ENCODE measurements around the gene FAM168A.

Gene FAM168A

DNA sequence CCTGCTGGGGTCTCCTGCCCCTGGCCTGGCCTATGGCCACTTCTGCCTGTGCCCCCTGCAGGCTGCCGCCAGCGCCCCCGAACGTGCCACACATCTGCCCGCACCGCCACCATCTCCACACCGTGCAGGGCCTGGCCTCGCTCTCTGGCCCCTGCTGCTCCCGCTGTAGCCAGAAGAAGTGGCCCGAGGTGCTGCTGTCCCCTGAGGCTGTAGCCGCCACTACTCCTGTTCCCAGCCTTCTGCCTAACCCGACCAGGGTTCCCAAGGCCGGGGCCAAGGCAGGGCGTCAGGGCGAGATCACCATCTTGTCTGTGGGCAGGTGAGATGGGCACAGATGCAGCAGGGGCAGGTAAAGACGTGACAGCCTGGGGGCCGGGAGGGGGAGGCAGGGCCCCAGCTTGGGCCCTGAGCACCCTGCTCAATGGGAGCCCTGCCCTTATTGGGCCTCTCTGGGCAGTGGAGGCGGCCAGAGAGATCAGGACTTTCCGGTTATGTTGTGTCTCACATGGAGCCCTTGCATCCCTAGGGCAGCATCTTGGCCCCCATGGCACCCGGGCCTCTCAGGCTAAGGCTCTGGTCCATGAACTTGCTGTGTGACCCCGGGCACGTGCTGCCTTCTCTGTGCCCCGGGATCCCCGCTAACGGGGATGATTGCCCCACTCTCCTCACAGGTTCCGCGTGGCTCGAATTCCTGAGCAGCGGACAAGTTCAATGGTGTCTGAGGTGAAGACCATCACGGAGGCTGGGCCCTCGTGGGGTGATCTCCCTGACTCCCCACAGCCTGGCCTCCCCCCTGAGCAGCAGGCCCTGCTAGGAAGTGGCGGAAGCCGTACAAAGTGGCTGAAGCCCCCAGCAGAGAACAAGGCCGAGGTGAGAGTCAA is 203.3 kb downstream of the FAM168A start:
- Mint-ChIP-seq H3K4me1 (peaks cover 35 to 71% of the 10 kb centered on the region in 2 donors), H3K27ac (peak overlapping the region; percentile 88), H3K36me3 (peaks cover 53 to 78% of the 10 kb centered on the region in 2 donors), H3K27me3 (no peaks in the 10 kb centered on the region), H3K9me3 (no peaks in the 10 kb centered on the region), H3K4me3 (no peak overlapping the region)
- DNase-seq (no peak), ATAC-seq (replicated peaks) (no peak)

DNA sequence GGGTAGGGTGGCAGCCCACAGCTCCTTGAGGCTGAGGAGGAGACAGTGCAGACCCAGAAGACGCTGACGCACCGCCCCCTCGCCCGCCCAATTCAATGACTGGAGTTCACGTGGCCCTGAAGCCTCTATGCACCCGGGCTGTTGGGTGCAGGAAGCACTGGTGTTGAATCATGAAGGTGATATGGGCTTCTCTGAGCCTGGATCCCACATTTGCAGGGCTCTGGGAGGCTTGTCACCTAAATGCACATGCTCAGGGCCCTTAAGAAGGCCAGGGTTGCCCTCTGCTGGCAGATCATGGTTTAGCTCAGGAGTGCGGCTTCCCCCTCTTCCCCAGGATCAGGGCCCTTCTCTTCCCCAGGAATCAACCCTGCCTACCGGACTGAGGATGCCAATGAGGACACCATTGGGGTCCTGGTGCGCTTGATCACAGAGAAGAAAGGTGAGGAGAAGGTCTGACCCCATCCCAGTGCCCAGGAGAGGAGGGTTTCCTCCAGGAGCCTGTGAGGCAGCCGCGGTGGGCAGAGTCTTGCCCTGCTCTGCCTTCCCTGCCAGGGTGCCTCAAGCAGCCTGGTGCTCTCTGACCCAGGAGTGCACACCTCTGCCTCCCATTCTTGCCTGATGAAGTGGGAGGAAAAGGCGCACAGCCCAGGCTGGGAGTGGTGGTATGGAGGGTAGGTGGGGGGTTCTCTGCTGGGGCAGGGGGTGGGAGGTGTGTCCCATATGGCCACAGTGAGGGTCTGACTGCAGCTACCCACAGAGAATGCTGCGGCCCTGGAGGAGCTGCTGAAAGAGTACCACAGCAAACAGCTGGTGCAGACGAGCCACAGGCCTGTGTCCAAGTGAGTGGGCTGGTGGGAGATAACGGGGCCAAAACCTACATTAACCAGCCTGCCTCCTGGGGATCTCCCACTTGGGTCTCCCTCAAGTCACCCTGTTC is 204.2 kb downstream of the FAM168A start:
- ATAC-seq (replicated peaks) (peak; percentile 77 to 80), DNase-seq (no peak)
- peak overlapping the region; percentile 51 for H3K27ac Mint-ChIP-seq
- no peak overlapping the region for H3K4me3 Mint-ChIP-seq
- no peaks in the 10 kb centered on the region for H3K27me3 Mint-ChIP-seq
- peaks cover 36 to 71% of the 10 kb centered on the region in 2 donors for H3K4me1 Mint-ChIP-seq
- H3K9me3 Mint-ChIP-seq = no peaks in the 10 kb centered on the region
- H3K36me3 Mint-ChIP-seq = peaks cover 53 to 76% of the 10 kb centered on the region in 2 donors

DNA sequence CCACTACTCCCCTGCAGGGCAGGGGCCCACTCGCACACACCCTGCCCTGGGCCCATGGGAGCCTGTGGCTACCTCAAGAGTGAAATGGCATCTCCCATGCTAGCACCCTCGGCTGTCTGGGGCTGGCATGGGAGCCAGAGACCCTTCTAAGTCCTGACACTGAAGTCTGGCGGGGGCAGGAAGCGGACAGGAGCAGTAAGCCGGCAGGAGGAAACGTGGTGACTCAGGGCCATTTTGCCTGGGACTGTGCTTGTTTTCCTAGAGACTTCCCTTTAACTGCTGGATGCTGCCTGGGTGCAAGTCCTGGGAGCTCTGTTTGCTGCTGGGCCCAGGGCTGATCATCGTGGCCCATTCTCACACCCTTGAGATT is 204.9 kb downstream of the FAM168A start:
- H3K4me1 Mint-ChIP-seq = peaks cover 41 to 71% of the 10 kb centered on the region in 2 donors
- DNase-seq (no peak), ATAC-seq (replicated peaks) (no peak)
- H3K9me3 Mint-ChIP-seq = no peaks in the 10 kb centered on the region
- peaks cover 57 to 74% of the 10 kb centered on the region in 2 donors for H3K36me3 Mint-ChIP-seq
- no peaks in the 10 kb centered on the region for H3K27me3 Mint-ChIP-seq
- H3K4me3 Mint-ChIP-seq = no peak overlapping the region
- peak overlapping the region; percentile 51 for H3K27ac Mint-ChIP-seq

DNA sequence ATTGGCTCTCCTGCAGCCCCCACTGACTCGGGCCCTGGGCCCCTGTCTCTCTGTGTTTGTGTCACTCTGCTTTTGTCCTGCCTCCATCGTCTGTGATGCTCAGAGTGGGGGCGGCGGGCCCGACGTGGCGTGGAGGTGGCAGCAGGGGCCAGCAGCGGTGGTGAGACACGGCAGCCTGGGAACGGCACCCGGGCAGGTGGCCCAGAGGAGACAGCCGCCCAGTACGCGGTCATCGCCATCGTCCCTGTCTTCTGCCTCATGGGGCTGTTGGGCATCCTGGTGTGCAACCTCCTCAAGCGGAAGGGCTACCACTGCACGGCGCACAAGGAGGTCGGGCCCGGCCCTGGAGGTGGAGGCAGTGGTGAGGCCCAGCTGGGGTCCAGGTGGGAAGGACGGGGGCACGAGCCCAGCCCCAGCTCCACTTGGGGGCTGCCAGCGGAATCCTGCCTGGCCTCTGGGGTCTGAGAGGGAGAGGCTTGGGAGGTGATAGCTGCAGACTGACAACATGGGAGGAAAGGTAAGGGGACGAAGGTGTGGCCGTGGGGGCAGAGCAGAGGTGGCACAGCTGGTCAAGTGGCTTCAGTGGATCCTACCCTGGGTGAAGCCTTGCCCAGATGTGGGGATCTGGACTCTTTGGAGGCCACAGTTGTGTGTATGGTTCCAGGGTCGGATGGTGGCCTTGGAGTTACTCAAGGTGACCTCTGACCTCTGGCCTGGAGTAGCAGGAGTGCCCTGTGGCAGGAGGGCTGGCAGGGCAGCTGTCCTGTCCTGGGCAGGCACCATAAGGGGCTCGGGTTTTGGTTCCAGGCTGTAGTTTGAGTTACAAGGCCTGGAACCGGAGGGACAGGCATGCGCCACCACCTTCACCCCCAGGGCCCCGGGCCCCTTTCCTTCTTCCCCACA is 205.6 kb downstream of the FAM168A start:
- peaks cover 55 to 71% of the 10 kb centered on the region in 2 donors for H3K36me3 Mint-ChIP-seq

DNA sequence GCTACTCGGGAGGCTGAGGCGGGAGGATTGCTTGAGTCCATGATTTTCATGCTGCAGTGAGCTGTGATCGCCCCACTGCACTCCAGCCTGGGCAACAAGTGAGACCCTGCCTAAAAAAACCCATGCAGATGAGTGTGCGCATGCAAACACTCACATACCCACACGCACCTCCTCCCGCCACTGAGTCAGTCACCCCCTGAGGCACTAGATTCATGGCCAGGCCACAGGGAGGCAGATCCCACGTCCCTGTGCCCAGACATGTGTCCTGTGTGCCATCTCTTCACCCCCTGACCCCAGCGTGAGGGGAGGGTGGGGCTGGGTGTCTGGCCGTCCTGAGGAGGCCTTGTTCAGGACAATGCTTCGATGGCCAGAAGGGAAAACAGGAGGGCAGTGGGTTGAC is 206.2 kb downstream of the FAM168A start:
- no peak for DNase-seq

More for the DNA sequence above, 205.6 kb downstream of the FAM168A start:
- Mint-ChIP-seq H3K27me3 (no peaks in the 10 kb centered on the region), H3K27ac (peak overlapping the region; percentile 83), H3K9me3 (no peaks in the 10 kb centered on the region), H3K4me1 (peaks cover 42 to 71% of the 10 kb centered on the region in 2 donors), H3K4me3 (no peak overlapping the region)
- DNase-seq (no peak), ATAC-seq (replicated peaks) (no peak)

DNA sequence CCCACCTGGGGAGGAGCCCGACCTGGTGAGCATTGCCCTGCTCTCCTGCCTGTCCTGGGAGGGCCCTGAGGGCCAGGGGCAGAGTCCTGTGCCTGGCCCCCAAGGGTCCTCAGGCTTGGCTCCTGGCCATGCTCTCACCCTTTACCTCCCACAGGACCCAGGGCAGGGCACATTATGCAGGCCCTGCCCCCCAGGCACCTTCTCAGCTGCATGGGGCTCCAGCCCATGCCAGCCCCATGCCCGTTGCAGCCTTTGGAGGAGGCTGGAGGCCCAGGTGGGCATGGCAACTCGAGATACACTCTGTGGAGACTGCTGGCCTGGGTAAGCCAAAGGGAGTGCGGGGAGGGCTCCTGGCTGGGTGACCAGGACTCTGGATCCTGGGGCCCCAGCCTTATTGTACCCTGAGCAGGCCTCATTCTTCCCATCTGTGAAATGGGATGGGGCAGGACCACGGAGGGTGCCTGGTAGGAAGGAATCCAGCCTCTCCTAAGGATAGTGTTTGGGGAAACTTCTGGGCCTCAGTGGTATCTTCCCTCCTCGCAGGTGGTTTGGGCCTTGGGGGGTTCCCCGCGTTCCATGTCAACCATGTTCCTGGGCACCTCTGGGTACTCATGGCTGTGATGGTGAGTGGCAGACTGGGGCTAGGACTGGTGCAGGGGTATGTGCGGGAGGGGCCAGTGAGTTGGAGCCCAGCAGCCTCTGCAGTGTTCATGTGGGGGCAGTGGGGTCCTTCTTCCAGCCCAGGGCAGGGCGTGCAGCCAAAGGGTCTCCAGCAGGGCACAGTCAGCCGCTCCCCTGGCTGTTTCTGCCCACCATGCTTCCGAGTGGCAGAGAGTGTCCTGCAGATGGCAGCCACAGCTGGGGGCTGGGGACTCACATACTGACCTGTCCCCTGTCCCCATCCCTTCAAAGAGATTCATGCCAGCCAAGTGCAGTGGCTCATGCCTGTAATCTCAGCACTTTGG is 207.0 kb downstream of the FAM168A start:
- no peak overlapping the region for H3K4me3 Mint-ChIP-seq
- ATAC-seq (replicated peaks) (no peak), DNase-seq (no peak)
- no peaks in the 10 kb centered on the region for H3K9me3 Mint-ChIP-seq
- peaks cover 52 to 69% of the 10 kb centered on the region in 2 donors for H3K36me3 Mint-ChIP-seq
- no peaks in the 10 kb centered on the region for H3K27me3 Mint-ChIP-seq
- peaks cover 51 to 75% of the 10 kb centered on the region in 2 donors for H3K4me1 Mint-ChIP-seq
- peak overlapping the region; percentile 98 for H3K27ac Mint-ChIP-seq

More for the DNA sequence above, 206.2 kb downstream of the FAM168A start:
- Mint-ChIP-seq H3K4me3 (no peak overlapping the region), H3K36me3 (peaks cover 51 to 71% of the 10 kb centered on the region in 2 donors), H3K4me1 (peaks cover 45 to 71% of the 10 kb centered on the region in 2 donors), H3K27ac (peak overlapping the region; percentile 67), H3K27me3 (no peaks in the 10 kb centered on the region), H3K9me3 (no peaks in the 10 kb centered on the region)
- ATAC-seq (replicated peaks) = no peak

DNA sequence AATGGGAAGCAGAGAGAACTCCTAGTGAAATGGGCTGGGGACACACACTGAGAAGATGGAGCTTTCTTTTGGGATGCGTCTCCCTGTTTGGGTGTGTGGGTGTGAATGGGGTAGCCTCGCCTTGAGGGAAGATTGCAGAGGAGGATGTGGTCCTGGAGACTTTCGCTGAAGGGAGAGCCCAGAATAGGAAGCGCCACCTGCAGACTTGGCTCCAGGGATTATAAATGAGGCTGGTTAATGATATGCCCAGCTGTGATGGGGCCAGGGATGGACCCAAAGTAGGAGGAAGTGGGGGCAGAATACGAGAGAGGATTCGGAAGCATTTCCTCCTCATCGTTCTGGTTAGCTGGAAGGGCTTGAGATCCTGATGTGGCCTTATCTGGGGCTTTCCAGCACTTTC is 208.0 kb downstream of the FAM168A start:
- Mint-ChIP-seq H3K4me1 (peaks cover 59 to 84% of the 10 kb centered on the region in 2 donors), H3K27me3 (no peaks in the 10 kb centered on the region), H3K9me3 (no peaks in the 10 kb centered on the region), H3K27ac (peak overlapping the region; percentile 98), H3K4me3 (no peak overlapping the region), H3K36me3 (peaks cover 46 to 70% of the 10 kb centered on the region in 2 donors)
- DNase-seq = no peak
- ATAC-seq (replicated peaks) = no peak

DNA sequence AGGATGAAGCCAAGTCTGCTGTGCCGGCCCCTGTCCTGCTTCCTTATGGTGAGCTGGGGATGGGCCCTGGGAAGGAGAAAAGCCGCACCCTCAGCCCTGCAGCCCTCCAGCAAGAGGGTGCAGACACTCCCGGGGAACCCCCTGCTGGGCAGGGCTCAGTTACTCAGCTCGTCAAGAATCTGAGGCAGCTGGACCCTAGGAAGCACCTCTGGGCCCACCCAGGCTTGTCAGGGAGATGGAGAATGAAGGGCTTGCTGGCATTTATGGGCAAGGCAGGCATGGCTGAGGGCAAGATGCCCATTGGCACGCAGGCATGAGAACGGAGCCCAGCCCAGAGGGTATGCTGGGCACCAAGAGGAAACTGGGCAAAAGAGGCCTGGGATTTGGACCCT is 208.8 kb downstream of the FAM168A start:
- Mint-ChIP-seq H3K36me3 (peaks cover 42 to 76% of the 10 kb centered on the region in 2 donors), H3K4me1 (peaks cover 65 to 92% of the 10 kb centered on the region in 2 donors), H3K27ac (peak overlapping the region; percentile 98), H3K9me3 (no peaks in the 10 kb centered on the region), H3K4me3 (peak overlapping the region; percentile 58 to 71), H3K27me3 (no peaks in the 10 kb centered on the region)
- ATAC-seq (replicated peaks) (no peak), DNase-seq (no peak)

DNA sequence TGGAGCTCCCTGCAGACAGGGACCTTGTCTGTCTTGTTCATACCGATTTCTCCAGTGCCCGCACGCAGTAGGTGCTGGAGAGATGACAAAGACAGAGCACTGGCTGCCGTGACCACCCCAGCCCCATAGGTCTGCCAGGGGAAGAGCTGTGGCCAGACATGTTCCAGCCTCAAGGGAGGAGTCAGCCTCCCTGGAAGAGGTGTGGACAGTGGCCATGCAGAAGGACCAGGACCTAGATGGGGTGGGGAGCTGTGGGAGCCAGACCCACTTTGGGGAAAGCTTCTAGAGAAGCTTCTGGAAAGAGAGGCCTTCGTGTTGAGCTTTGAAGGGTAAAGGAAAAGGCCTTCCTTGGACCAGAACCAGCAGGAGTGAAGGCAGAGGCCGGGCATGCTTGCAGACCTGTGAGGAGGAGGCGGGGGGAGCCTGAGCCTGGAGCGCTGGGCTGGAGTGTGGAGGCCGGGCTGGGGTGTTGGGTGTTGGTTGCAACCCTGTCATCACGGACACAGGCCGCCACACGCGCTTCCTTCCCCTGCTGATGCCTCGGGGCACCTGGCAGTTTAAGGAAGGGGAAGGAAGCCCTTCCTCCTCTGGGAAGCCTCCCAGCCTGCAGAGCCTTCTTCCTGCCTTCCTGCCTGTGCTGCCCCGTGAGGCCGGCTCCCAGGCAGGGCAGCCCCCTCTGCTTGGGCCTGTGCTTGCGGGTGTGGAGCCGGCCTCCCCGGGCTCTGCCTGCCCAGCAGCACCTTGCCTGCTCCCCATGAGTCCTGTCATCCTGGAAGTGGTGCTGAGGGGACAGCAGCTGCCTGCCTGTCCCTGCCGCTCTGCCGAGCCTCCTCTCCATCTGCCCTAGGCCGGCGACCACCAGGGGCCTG is 209.4 kb downstream of the FAM168A start:
- DNase-seq (no peak), ATAC-seq (replicated peaks) (no peak)
- peak overlapping the region; percentile 78 to 83 for H3K4me3 Mint-ChIP-seq
- H3K9me3 Mint-ChIP-seq = no peaks in the 10 kb centered on the region
- peaks cover 71 to 95% of the 10 kb centered on the region in 2 donors for H3K4me1 Mint-ChIP-seq
- H3K27ac Mint-ChIP-seq = peak overlapping the region; percentile 98
- H3K36me3 Mint-ChIP-seq = peaks cover 42 to 75% of the 10 kb centered on the region in 2 donors
- H3K27me3 Mint-ChIP-seq = no peaks in the 10 kb centered on the region

DNA sequence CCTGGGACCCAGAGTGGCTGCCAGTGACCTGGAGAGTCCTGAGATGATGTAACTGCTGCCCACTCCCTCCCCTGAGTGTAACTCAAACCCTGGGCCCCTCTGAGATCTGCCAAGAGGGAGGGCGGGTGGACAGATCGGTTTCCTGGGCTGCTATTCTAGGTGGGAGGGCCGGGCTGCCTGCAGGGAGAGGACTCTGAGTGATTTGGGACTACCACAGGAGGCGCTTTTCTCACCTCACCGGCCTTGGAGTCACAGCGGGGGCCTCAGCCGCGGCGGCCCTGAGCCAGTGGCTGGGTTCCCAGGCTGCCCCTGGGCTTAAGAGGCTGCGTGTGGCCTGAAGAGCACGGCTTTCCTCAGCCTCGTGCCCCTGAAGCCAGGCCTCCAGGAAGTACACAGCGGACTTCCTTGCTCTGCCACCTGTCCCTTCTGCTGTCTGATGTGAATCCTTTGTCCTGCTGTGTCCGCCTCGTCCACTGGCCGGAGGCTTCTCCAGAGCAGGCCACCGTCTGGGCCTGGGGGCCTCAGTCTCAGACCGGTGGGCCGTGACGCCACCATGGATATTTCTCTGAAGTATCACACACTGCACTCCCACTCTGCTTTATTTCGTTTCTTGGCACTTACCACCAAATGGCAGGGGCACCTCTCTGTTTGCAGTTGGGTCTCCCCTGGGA is 210.2 kb downstream of the FAM168A start:
- H3K4me1 Mint-ChIP-seq = peaks cover 76 to 96% of the 10 kb centered on the region in 2 donors
- DNase-seq = no peak
- H3K36me3 Mint-ChIP-seq = peaks cover 44 to 68% of the 10 kb centered on the region in 2 donors
- no peaks in the 10 kb centered on the region for H3K9me3 Mint-ChIP-seq
- H3K4me3 Mint-ChIP-seq = peak overlapping the region; percentile 78 to 83
- ATAC-seq (replicated peaks) = no peak
- H3K27me3 Mint-ChIP-seq = no peaks in the 10 kb centered on the region
- H3K27ac Mint-ChIP-seq = peak overlapping the region; percentile 98

DNA sequence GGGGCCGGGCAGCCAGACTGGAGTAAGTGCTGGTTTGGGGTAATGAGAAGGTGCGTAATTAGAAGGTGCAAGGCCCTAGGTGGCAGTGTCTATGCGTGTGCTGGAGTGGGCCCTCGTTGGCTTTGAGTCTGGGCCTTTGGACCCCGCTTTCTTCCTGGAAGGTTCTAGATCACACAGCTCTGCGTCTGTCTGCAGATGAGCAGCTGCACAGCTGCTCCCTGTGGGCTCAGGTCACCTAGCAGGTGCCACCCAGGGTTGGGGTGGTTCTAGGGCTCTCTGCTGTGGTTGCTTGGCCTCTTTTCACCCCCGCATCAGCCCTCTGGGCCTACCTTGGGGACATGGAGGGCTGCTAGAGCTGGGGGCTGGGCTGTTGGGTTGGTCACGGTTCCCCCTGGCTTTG is 211.4 kb downstream of the FAM168A start:
- Mint-ChIP-seq H3K9me3 (no peaks in the 10 kb centered on the region), H3K27me3 (no peaks in the 10 kb centered on the region), H3K36me3 (peaks cover 36 to 65% of the 10 kb centered on the region in 2 donors), H3K27ac (peak overlapping the region; percentile 98), H3K4me1 (peaks cover 81 to 99% of the 10 kb centered on the region in 2 donors), H3K4me3 (peak overlapping the region; percentile 78 to 83)
- ATAC-seq (replicated peaks) = no peak
- DNase-seq = no peak

Measured in stimulated activated naive B cell treated with anti-CD40 and anti-IgM and Interleukin-4, amounts not matched to agents 10 μg/mL and 1 μg/mL and 100 μg/mL, for 72 hours (primary cell).